ENCODE measurements around the gene TCTN1. TPM values are rescaled to one million over a fixed set of nuclear protein-coding genes. Genes with fewer than 3 reads are reported as not detected.
A peak's percentile ranks its signal among the peaks of the same experiment; 100 is the strongest.
"Not testable (repeated sequence)": the region's sequence is repeated elsewhere in the genome, so short reads cannot be mapped to it uniquely, and the experiment has no call there.

TCTN1 gene
- total RNA-seq, 1 donor from 2014 or later: 7.6 TPM

GRCh38 chr12:110638796-110639195 lies 24.9 kb downstream of the TCTN1 start:
- DNase-seq (ENCODE audit: low read depth in 2 of 2): no peak

- peak in 1 of 2 donors; percentile 39 for DNase-seq (ENCODE audit: low read depth in 2 of 2)
These were observed 25.6 kb downstream of the TCTN1 start for GRCh38 chr12:110639336-110640141.

- DNase-seq (ENCODE audit: low read depth in 2 of 2): no peak
These were observed 26.5 kb downstream of the TCTN1 start for GRCh38 chr12:110640275-110641025.

GRCh38 chr12:110641521-110641920 lies 27.6 kb downstream of the TCTN1 start:
- DNase-seq (ENCODE audit: low read depth in 2 of 2): no peak

GRCh38 chr12:110647631-110648040 lies 33.7 kb downstream of the TCTN1 start:
- peak in 1 of 2 donors; percentile 11 for DNase-seq (ENCODE audit: low read depth in 2 of 2)

GRCh38 chr12:110649341-110649847 lies 35.5 kb downstream of the TCTN1 start:
- no peak for DNase-seq (ENCODE audit: low read depth in 2 of 2)

GRCh38 chr12:110654238-110654637 lies 40.3 kb downstream of the TCTN1 start:
- DNase-seq (ENCODE audit: low read depth in 2 of 2): not testable (repeated sequence)

GRCh38 chr12:110656071-110656655 lies 42.2 kb downstream of the TCTN1 start:
- DNase-seq (ENCODE audit: low read depth in 2 of 2): no peak

- DNase-seq (ENCODE audit: low read depth in 2 of 2): no peak
These were observed 43.8 kb downstream of the TCTN1 start for GRCh38 chr12:110657747-110658146.

GRCh38 chr12:110658242-110658641 lies 44.3 kb downstream of the TCTN1 start:
- DNase-seq (ENCODE audit: low read depth in 2 of 2): no peak

GRCh38 chr12:110658878-110659277 lies 44.9 kb downstream of the TCTN1 start:
- no peak for DNase-seq (ENCODE audit: low read depth in 2 of 2)

- DNase-seq (ENCODE audit: low read depth in 2 of 2): peak in 1 of 2 donors; percentile 55
These were observed 47.5 kb downstream of the TCTN1 start for GRCh38 chr12:110661337-110661972.

- DNase-seq (ENCODE audit: low read depth in 2 of 2): no peak
These were observed 53.0 kb downstream of the TCTN1 start for GRCh38 chr12:110666892-110667291.

- no peak for DNase-seq (ENCODE audit: low read depth in 2 of 2)
These were observed 53.7 kb downstream of the TCTN1 start for GRCh38 chr12:110667671-110668070.

GRCh38 chr12:110668480-110669192 lies 54.7 kb downstream of the TCTN1 start:
- no peak for DNase-seq (ENCODE audit: low read depth in 2 of 2)

GRCh38 chr12:110669193-110669502 lies 55.2 kb downstream of the TCTN1 start:
- no peak for DNase-seq (ENCODE audit: low read depth in 2 of 2)

GRCh38 chr12:110670161-110670701 lies 56.3 kb downstream of the TCTN1 start:
- DNase-seq (ENCODE audit: low read depth in 2 of 2): no peak

- no peak for DNase-seq (ENCODE audit: low read depth in 2 of 2)
These were observed 62.2 kb downstream of the TCTN1 start for GRCh38 chr12:110676171-110676570.

- no peak for DNase-seq (ENCODE audit: low read depth in 2 of 2)
These were observed 63.4 kb downstream of the TCTN1 start for GRCh38 chr12:110677206-110677911.

GRCh38 chr12:110677982-110678381 lies 64.1 kb downstream of the TCTN1 start:
- DNase-seq (ENCODE audit: low read depth in 2 of 2): no peak

Data from dermis microvascular lymphatic vessel endothelial cell (primary cell).